SU-DHL-6 (cell line): ENCODE results near the gene CHSY1.

Source experiments
- H2AFZ ChIP-seq: fragments of 200-600 bp; sonication (generic); 2 replicates; pipeline ENCODE4 v1.6.1; 2014; ENCODE audit warnings: low read depth, mild to moderate bottlenecking, moderate library complexity, mixed read lengths, antibody characterized with exemption, low read length; ENCODE audit not compliant: severe bottlenecking
- H3F3A ChIP-seq: fragments of 200-600 bp; shearing (Covaris generic); 2 replicates; pipeline ENCODE4 v1.6.0; 2016; ENCODE audit warnings: antibody characterized with exemption, mild to moderate bottlenecking; ENCODE audit not compliant: insufficient read depth
- H3K27ac ChIP-seq: fragments of 200-600 bp; sonication (generic); 2 replicates; pipeline ENCODE4 v1.5.1; 2016; ENCODE audit warnings: low read depth, mild to moderate bottlenecking, low read length, moderate library complexity, mixed read lengths
- H3K27me3 ChIP-seq: fragments of 200-600 bp; sonication (generic), shearing (Covaris generic); 2 replicates; pipeline ENCODE4 v1.6.0; 2014; ENCODE audit warnings: mild to moderate bottlenecking, low read length
- H3K36me3 ChIP-seq: fragments of 200-600 bp; sonication (generic); 2 replicates; pipeline ENCODE4 v1.6.1; 2014; ENCODE audit warnings: mild to moderate bottlenecking, low read length, mixed read lengths
- H3K4me2 ChIP-seq: fragments of 300-600, 200-600 bp; shearing (Covaris generic), sonication (generic); 2 replicates; pipeline ENCODE4 v1.6.0; 2014; ENCODE audit warnings: low read length, low read depth, mild to moderate bottlenecking; ENCODE audit not compliant: poor library complexity, severe bottlenecking
- H3K4me3 ChIP-seq: fragments of 200-600 bp; sonication (generic); 2 replicates; pipeline ENCODE4 v1.5.1; 2014; ENCODE audit warnings: antibody characterized with exemption, low read length, mild to moderate bottlenecking, mixed read lengths; ENCODE audit not compliant: insufficient read depth, poor library complexity, severe bottlenecking
- H3K79me2 ChIP-seq: fragments of 200-600 bp; sonication (generic); 2 replicates; pipeline ENCODE4 v1.6.1; 2014; ENCODE audit warnings: mild to moderate bottlenecking, low read length, moderate library complexity; ENCODE audit not compliant: insufficient read depth
- H3K9ac ChIP-seq: fragments of 200-600 bp; sonication (generic); 2 replicates; pipeline ENCODE4 v1.7.0; 2014; ENCODE audit warnings: mild to moderate bottlenecking, low read length
- H3K9me2 ChIP-seq: fragments of 200-600 bp; sonication (generic); replicated peaks from 2 replicates; pipeline ENCODE4 v1.6.1; 2014; ENCODE audit warnings: low read length; ENCODE audit not compliant: insufficient read depth
- H3K9me3 ChIP-seq: fragments of 200-600 bp; sonication (generic); 2 replicates; pipeline ENCODE4 v1.6.1; 2014; ENCODE audit warnings: low read length, mixed read lengths; ENCODE audit not compliant: insufficient read depth
- H4K20me1 ChIP-seq: fragments of 200-600 bp; sonication (generic); 2 replicates; pipeline ENCODE4 v1.6.1; 2014; ENCODE audit warnings: low read depth, mild to moderate bottlenecking, antibody characterized with exemption, low read length, moderate library complexity, mixed read lengths
- EZH2phosphoT487 ChIP-seq: fragments of 200-600 bp; sonication (generic), shearing (Covaris generic); conservative IDR thresholded peaks from 2 replicates; pipeline ENCODE4 v1.6.1; 2018; ENCODE audit warnings: mild to moderate bottlenecking, antibody characterized with exemption, low read length, moderate library complexity, mixed read lengths
- TF ChIP-seq, protein P1 (sequence below): fragments of 200-600 bp; sonication (generic); IDR thresholded peaks from one replicate; pipeline ENCODE4 v1.5.1; 2017; ENCODE audit warnings: antibody characterized with exemption, mild to moderate bottlenecking, low read length, moderate library complexity; ENCODE audit not compliant: insufficient read depth, poor library complexity, severe bottlenecking

CHSY1 gene

DNA sequence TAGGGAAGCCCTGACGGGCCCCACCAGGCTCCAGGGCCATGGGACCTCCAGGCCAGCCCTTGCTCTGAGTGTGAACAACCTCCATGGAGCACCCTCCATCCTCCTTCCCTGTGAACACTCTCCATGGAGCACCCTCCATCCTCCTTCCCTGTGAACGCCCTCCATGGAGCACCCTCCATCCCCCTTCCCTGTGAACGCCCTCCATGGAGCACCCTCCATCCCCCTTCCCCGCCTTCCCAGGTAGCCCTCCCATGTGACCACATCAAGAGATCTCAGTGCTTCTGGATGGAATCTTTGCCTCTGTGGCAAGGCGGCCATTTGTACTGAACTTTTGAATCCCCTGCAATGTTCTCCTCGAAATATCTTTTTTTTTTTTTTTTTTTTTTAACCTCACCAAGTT is 66.5 kb downstream of the CHSY1 start:
- H3K27me3 ChIP-seq: no peaks in the 10 kb centered on the region
- peaks cover 30% of the 10 kb centered on the region for H3K79me2 ChIP-seq
- no peaks in the 10 kb centered on the region for H3K9me3 ChIP-seq
- H2AFZ ChIP-seq: no peak overlapping the region
- TF ChIP-seq, protein P1, sequence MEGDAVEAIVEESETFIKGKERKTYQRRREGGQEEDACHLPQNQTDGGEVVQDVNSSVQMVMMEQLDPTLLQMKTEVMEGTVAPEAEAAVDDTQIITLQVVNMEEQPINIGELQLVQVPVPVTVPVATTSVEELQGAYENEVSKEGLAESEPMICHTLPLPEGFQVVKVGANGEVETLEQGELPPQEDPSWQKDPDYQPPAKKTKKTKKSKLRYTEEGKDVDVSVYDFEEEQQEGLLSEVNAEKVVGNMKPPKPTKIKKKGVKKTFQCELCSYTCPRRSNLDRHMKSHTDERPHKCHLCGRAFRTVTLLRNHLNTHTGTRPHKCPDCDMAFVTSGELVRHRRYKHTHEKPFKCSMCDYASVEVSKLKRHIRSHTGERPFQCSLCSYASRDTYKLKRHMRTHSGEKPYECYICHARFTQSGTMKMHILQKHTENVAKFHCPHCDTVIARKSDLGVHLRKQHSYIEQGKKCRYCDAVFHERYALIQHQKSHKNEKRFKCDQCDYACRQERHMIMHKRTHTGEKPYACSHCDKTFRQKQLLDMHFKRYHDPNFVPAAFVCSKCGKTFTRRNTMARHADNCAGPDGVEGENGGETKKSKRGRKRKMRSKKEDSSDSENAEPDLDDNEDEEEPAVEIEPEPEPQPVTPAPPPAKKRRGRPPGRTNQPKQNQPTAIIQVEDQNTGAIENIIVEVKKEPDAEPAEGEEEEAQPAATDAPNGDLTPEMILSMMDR: no peak
- TF ChIP-seq EZH2phosphoT487: no peak
- no peaks in the 10 kb centered on the region for H3F3A ChIP-seq
- H3K9ac ChIP-seq: no peak overlapping the region
- no peak overlapping the region for H3K27ac ChIP-seq
- H3K36me3 ChIP-seq: no peaks in the 10 kb centered on the region
- H4K20me1 ChIP-seq: no peaks in the 10 kb centered on the region
- H3K9me2 ChIP-seq: no peaks in the 10 kb centered on the region
- no peak overlapping the region for H3K4me2 ChIP-seq
- H3K4me3 ChIP-seq: no peak overlapping the region

DNA sequence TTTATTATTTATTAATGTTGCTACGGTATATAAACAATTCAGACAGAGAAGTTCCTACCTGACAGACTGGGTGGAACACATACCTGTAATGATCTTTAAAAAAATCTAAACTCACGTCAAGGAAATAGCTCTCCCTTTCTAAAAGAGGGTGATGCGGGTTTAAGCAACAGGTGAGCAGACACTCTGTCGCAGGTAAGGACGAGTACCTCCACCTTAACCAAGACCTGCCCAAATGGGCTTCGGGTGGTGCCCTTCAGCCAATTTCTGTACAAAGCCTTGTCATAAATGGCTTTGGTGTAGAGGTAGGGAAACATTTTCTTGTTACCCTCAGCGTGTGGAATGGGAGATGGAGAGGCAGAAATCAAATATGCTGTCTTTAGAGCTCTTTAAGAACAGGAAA is 67.0 kb downstream of the CHSY1 start:
- H3K9me3 ChIP-seq: no peaks in the 10 kb centered on the region
- H3F3A ChIP-seq: no peaks in the 10 kb centered on the region
- H3K4me3 ChIP-seq: no peak overlapping the region
- no peaks in the 10 kb centered on the region for H4K20me1 ChIP-seq
- H3K4me2 ChIP-seq: no peak overlapping the region
- H3K36me3 ChIP-seq: no peaks in the 10 kb centered on the region
- peaks cover 28% of the 10 kb centered on the region for H3K79me2 ChIP-seq
- H3K27me3 ChIP-seq: no peaks in the 10 kb centered on the region
- H2AFZ ChIP-seq: no peak overlapping the region
- H3K9ac ChIP-seq: no peak overlapping the region
- no peak overlapping the region for H3K27ac ChIP-seq
- H3K9me2 ChIP-seq: no peaks in the 10 kb centered on the region
- TF ChIP-seq, protein P1: no peak
- no peak for TF ChIP-seq EZH2phosphoT487

DNA sequence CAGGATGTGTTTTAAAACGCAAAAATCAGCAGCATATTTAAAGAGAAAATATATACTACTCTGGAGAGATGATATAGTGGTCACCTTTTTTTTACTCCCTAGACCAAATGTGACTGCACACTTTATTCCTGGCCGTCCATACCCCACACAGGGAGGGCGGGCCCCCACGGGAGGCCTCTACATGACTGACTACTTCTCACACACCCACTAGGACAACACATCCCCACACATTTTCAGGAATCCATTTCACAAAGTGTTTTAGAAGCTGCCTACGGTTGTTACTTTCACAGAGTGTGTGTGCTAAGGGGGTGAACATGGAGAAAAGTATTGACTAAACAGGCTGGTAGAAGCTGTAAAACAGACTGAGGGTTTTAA is 67.9 kb downstream of the CHSY1 start:
- no peak overlapping the region for H3K4me2 ChIP-seq
- no peak overlapping the region for H2AFZ ChIP-seq
- H4K20me1 ChIP-seq: no peaks in the 10 kb centered on the region
- no peaks in the 10 kb centered on the region for H3K36me3 ChIP-seq
- no peak overlapping the region for H3K4me3 ChIP-seq
- H3K9me3 ChIP-seq: no peaks in the 10 kb centered on the region
- no peak overlapping the region for H3K27ac ChIP-seq
- no peaks in the 10 kb centered on the region for H3F3A ChIP-seq
- TF ChIP-seq EZH2phosphoT487: no peak
- TF ChIP-seq, protein P1: no peak
- H3K9ac ChIP-seq: no peak overlapping the region
- peaks cover 21% of the 10 kb centered on the region for H3K79me2 ChIP-seq
- no peaks in the 10 kb centered on the region for H3K27me3 ChIP-seq
- no peaks in the 10 kb centered on the region for H3K9me2 ChIP-seq
